A673 (cell line): ENCODE data around the gene FCHSD2.

Experiments used
- EZH2 ChIP-seq: fragments of 200-600 bp; sonication (generic); IDR thresholded peaks from 2 replicates; pipeline ENCODE4 v1.6.1; 2017; ENCODE audit warnings: borderline replicate concordance, low read depth, mild to moderate bottlenecking, mixed read lengths, antibody characterized with exemption, low read length; ENCODE audit not compliant: poor library complexity, severe bottlenecking
- TF ChIP-seq, protein P1 (sequence below): fragments of 300-800, 200-600 bp; sonication (generic); conservative IDR thresholded peaks from 2 replicates; pipeline ENCODE4 v1.5.1; 2017; ENCODE audit warnings: low read depth, mild to moderate bottlenecking, antibody characterized with exemption, low read length, moderate library complexity, mixed read lengths

DNA sequence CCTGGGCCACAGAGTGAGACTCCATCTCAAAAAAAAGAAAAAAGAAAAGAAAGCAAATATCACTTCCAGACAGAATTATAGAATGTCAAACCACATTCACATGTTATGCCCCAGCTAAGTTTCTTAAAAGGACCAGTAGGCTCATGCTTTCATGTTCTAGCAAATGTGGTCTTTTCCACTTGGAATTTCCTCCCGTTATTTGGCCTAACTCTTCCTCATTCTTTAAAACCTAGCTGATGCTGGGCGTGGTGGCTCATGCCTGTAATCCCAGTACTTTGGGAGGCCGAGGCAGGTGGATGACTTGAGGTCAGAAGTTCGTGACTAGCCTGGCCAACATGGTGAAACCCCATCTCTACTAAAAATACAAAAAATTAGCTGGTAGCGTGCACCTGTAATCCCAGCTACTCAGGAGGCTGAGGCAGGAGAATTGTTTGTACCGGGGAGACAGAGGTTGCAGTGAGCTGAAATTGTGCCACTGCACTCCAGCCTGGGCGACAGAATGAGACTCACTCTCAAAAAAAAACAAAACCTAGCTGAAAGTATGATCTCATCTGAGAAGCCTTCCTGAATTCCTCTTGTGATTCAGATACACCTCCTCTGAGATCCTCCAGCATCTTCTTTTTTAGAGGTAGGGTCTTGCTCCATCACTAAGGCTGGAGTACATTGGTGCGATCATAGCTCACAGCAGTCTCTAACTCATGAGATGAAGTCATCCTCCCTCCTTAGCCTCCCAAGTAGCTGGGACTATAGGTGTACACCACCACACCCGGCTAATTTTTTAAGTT lies 50.4 kb downstream of the FCHSD2 start:
- TF ChIP-seq, protein P1, sequence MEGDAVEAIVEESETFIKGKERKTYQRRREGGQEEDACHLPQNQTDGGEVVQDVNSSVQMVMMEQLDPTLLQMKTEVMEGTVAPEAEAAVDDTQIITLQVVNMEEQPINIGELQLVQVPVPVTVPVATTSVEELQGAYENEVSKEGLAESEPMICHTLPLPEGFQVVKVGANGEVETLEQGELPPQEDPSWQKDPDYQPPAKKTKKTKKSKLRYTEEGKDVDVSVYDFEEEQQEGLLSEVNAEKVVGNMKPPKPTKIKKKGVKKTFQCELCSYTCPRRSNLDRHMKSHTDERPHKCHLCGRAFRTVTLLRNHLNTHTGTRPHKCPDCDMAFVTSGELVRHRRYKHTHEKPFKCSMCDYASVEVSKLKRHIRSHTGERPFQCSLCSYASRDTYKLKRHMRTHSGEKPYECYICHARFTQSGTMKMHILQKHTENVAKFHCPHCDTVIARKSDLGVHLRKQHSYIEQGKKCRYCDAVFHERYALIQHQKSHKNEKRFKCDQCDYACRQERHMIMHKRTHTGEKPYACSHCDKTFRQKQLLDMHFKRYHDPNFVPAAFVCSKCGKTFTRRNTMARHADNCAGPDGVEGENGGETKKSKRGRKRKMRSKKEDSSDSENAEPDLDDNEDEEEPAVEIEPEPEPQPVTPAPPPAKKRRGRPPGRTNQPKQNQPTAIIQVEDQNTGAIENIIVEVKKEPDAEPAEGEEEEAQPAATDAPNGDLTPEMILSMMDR: no peak
- no peak for TF ChIP-seq EZH2
